Body of pancreas (tissue), 4 donors: ENCODE measurements around the gene ELP4.

ENCODE experiments used
- CTCF ChIP-seq, 7 experiments: fragments of 450-650 bp in 4 of 7; fragments of 200-600 bp in 3 of 7; sonication (generic) in 3 of 7; IDR thresholded peaks; one replicate each; pipeline ENCODE4 v1.5.1; 2016 to 2019; ENCODE audit warnings: antibody characterized with exemption in 7 of 7
- POLR2A ChIP-seq, 3 donors: fragments of 450-650 bp; IDR thresholded peaks; one replicate each; pipeline ENCODE4 v1.6.1; 2016; ENCODE audit warnings: antibody characterized with exemption in 3 of 3, mild to moderate bottlenecking in 2 of 3

- no peak for TF ChIP-seq CTCF (IDR thresholded peaks at IDR 0.05)
- no peak for TF ChIP-seq POLR2A (IDR thresholded peaks at IDR 0.05)
These were observed 291.7 kb downstream of the ELP4 start for GRCh38 chr11:31801298-31801702.
